NOMO-1 (cell line): ENCODE measurements around the gene EFHC1.
A peak's percentile ranks its signal among the peaks of the same experiment; 100 is the strongest.

ENCODE experiments used
- DNase-seq, 2 experiments: peaks; one replicate each; lab custom pipeline; 2025; ENCODE audit not compliant: unreplicated experiment in 2 of 2; lab: John Stamatoyannopoulos, UW

Gene EFHC1

GRCh38 chr6:52535711-52536423, 115.7 kb downstream of the EFHC1 start:
- DNase-seq = no peak

- DNase-seq = no peak
These were observed 116.3 kb downstream of the EFHC1 start for GRCh38 chr6:52536424-52536916.

GRCh38 chr6:52537001-52537753, 117.0 kb downstream of the EFHC1 start:
- DNase-seq = no peak

GRCh38 chr6:52538252-52538900, 118.2 kb downstream of the EFHC1 start:
- DNase-seq = no peak

GRCh38 chr6:52538901-52539354, 118.8 kb downstream of the EFHC1 start:
- no peak for DNase-seq

GRCh38 chr6:52539607-52540006, 119.5 kb downstream of the EFHC1 start:
- DNase-seq = no peak

- no peak for DNase-seq
These were observed 120.3 kb downstream of the EFHC1 start for GRCh38 chr6:52540286-52540902.

GRCh38 chr6:52541135-52541534, 121.0 kb downstream of the EFHC1 start:
- DNase-seq = no peak

GRCh38 chr6:52543262-52543661, 123.1 kb downstream of the EFHC1 start:
- DNase-seq = no peak

- DNase-seq = no peak
These were observed 123.8 kb downstream of the EFHC1 start for GRCh38 chr6:52543729-52544601.

GRCh38 chr6:52544602-52545405, 124.7 kb downstream of the EFHC1 start:
- DNase-seq = no peak

GRCh38 chr6:52545406-52546119, 125.4 kb downstream of the EFHC1 start:
- no peak for DNase-seq

- DNase-seq = no peak
These were observed 126.0 kb downstream of the EFHC1 start for GRCh38 chr6:52546192-52546591.

- no peak for DNase-seq
These were observed 126.5 kb downstream of the EFHC1 start for GRCh38 chr6:52546678-52547077.

- no peak for DNase-seq
These were observed 127.7 kb downstream of the EFHC1 start for GRCh38 chr6:52547647-52548352.

GRCh38 chr6:52548353-52548713, 128.2 kb downstream of the EFHC1 start:
- peak; percentile 3 to 23 for DNase-seq

GRCh38 chr6:52548999-52549398, 128.9 kb downstream of the EFHC1 start:
- DNase-seq = no peak

GRCh38 chr6:52549428-52549827, 129.3 kb downstream of the EFHC1 start:
- DNase-seq = no peak
